Measurements from ENCODE around the gene PAPSS2.

GRCh38 chr10:87767253-87767652 is 107.6 kb downstream of the PAPSS2 start:
- TF ChIP-seq EZH2phosphoT487 (conservative IDR thresholded peaks at IDR 0.05; ENCODE audit: low read length), result no peak
- TF ChIP-seq CTCF (IDR thresholded peaks at IDR 0.05; ENCODE audit: insufficient read depth, low read length, poor library complexity, severe bottlenecking), result no peak

Data from SU-DHL-6 (cell line).